ENCODE data around the gene BLZF1.
"Not testable (repeated sequence)": the region's sequence is repeated elsewhere in the genome, so short reads cannot be mapped to it uniquely, and the experiment has no call there.

BLZF1 gene

GRCh38 chr1:169340882-169341281, 27.1 kb upstream of the BLZF1 start:
- ATAC-seq: no peak
- TF ChIP-seq OSR1 (CRISPR knock-in tag; IDR thresholded peaks at IDR 0.05) (no peak), ARNTL (CRISPR knock-in tag; IDR thresholded peaks at IDR 0.05; ENCODE audit: borderline replicate concordance, low read depth) (no peak), ZC3H10 (CRISPR knock-in tag; IDR thresholded peaks at IDR 0.05) (no peak), CSRNP3 (CRISPR knock-in tag; IDR thresholded peaks at IDR 0.05) (no peak), ESRRG (CRISPR knock-in tag; IDR thresholded peaks at IDR 0.05) (no peak), TSHZ2 (CRISPR knock-in tag; IDR thresholded peaks at IDR 0.05) (no peak), GLIS3 (CRISPR knock-in tag; IDR thresholded peaks at IDR 0.05) (no peak), RARB (CRISPR knock-in tag; IDR thresholded peaks at IDR 0.05) (no peak), CREB5 (CRISPR knock-in tag; IDR thresholded peaks at IDR 0.05; ENCODE audit: low read depth) (no peak), ZFP3 (CRISPR knock-in tag; IDR thresholded peaks at IDR 0.05) (no peak), ZFP30 (CRISPR knock-in tag; IDR thresholded peaks at IDR 0.05) (no peak), PATZ1 (CRISPR knock-in tag; IDR thresholded peaks at IDR 0.05; ENCODE audit: borderline replicate concordance) (no peak), BACH2 (CRISPR knock-in tag; IDR thresholded peaks at IDR 0.05; ENCODE audit: borderline replicate concordance) (no peak), TCF4 (CRISPR knock-in tag; IDR thresholded peaks at IDR 0.05; ENCODE audit: borderline replicate concordance) (no peak), POU6F1 (CRISPR knock-in tag; IDR thresholded peaks at IDR 0.05; ENCODE audit: borderline replicate concordance, low read depth) (no peak), ZNF565 (CRISPR knock-in tag; conservative IDR thresholded peaks at IDR 0.05; ENCODE audit: low read depth) (no peak)

- not testable (repeated sequence) for ATAC-seq
These were observed 25.9 kb upstream of the BLZF1 start for GRCh38 chr1:169342096-169342495.

GRCh38 chr1:169345511-169345910, 22.5 kb upstream of the BLZF1 start:
- no peak for ATAC-seq
- TF ChIP-seq ZNF8 (CRISPR knock-in tag; IDR thresholded peaks at IDR 0.05) (no peak), BACH2 (CRISPR knock-in tag; IDR thresholded peaks at IDR 0.05; ENCODE audit: borderline replicate concordance) (no peak), TSHZ2 (CRISPR knock-in tag; IDR thresholded peaks at IDR 0.05) (no peak), POU6F1 (CRISPR knock-in tag; IDR thresholded peaks at IDR 0.05; ENCODE audit: borderline replicate concordance, low read depth) (no peak), ZFP3 (CRISPR knock-in tag; IDR thresholded peaks at IDR 0.05) (no peak), ISL1 (CRISPR knock-in tag; IDR thresholded peaks at IDR 0.05) (no peak), ZC3H10 (CRISPR knock-in tag; IDR thresholded peaks at IDR 0.05) (no peak)
